ENCODE measurements around the gene DBP. TPM values are rescaled to one million over a fixed set of nuclear protein-coding genes. Genes with fewer than 3 reads are reported as not detected.

DBP gene
- total and polyA plus RNA-seq, 2 of the 13 experiments (the other 11 are each of a cell fraction or from before 2014, with no cell fraction given), result 1.7 to 5.8 TPM

- TF ChIP-seq ATF2 (CRISPR knock-in tag; IDR thresholded peaks at IDR 0.05), result peak; percentile 28; the same call in 1 of the 2 replicates
- TF ChIP-seq MAFG (CRISPR knock-in tag; IDR thresholded peaks at IDR 0.05), result no peak
- TF ChIP-seq ARNT2 (CRISPR knock-in tag; IDR thresholded peaks at IDR 0.05; ENCODE audit: low read depth), result peak; percentile 67
- no peak for TF ChIP-seq ZBTB14 (CRISPR knock-in tag; IDR thresholded peaks at IDR 0.05)
- no peak for TF ChIP-seq ZNF550 (CRISPR knock-in tag; IDR thresholded peaks at IDR 0.05; ENCODE audit: borderline replicate concordance)
- no peak for TF ChIP-seq DBP (CRISPR knock-in tag; IDR thresholded peaks at IDR 0.05; ENCODE audit: not compliant biosample characterization)
- TF ChIP-seq ZNF597 (CRISPR knock-in tag; IDR thresholded peaks at IDR 0.05), result no peak
- no peak for TF ChIP-seq AKAP8 (CRISPR knock-in tag; IDR thresholded peaks at IDR 0.05)
- no peak for TF ChIP-seq ZNF569 (CRISPR knock-in tag; IDR thresholded peaks at IDR 0.05; ENCODE audit: borderline replicate concordance)
- TF ChIP-seq PBX2 (CRISPR knock-in tag; IDR thresholded peaks at IDR 0.05), result no peak
- no peak for TF ChIP-seq ZSCAN12 (CRISPR knock-in tag; IDR thresholded peaks at IDR 0.05)
- TF ChIP-seq ZNF484 (CRISPR knock-in tag; IDR thresholded peaks at IDR 0.05; ENCODE audit: borderline replicate concordance, low read depth), result no peak
- peak; percentile 39; the same call in 1 of the 2 replicates for TF ChIP-seq ZNF816 (CRISPR knock-in tag; IDR thresholded peaks at IDR 0.05; ENCODE audit: borderline replicate concordance)
- TF ChIP-seq ZFP82 (CRISPR knock-in tag; IDR thresholded peaks at IDR 0.05; ENCODE audit: borderline replicate concordance), result no peak
- TF ChIP-seq ZNF337 (CRISPR knock-in tag; IDR thresholded peaks at IDR 0.05; ENCODE audit: borderline replicate concordance, low read depth), result no peak
- peak; percentile 90 for TF ChIP-seq USF2 (IDR thresholded peaks at IDR 0.05; ENCODE audit: low read depth, low read length)
- TF ChIP-seq USF2 (CRISPR knock-in tag; IDR thresholded peaks at IDR 0.05; ENCODE audit: borderline replicate concordance), result peak; percentile 90; the same call in 1 of the 2 replicates
- no peak for TF ChIP-seq ZNF75D (CRISPR knock-in tag; IDR thresholded peaks at IDR 0.05; ENCODE audit: borderline replicate concordance)
- TF ChIP-seq SRSF1 (optimal IDR thresholded peaks at IDR 0.05; ENCODE audit: low read depth, low read length), result no peak
- TF ChIP-seq ZBTB7A (CRISPR knock-in tag; IDR thresholded peaks at IDR 0.05), result no peak; the same call in 1 of the 2 replicates
Measured at GRCh38 chr19:48634424-48635262, 2.5 kb downstream of the DBP start (continued).

Data from HepG2 (cell line).